H1 (cell line): ENCODE measurements around the gene RNF212. TPM values are rescaled to one million over a fixed set of nuclear protein-coding genes. Genes with fewer than 3 reads are reported as not detected.

Experiments used
- BRCA1 ChIP-seq: IDR thresholded peaks from 2 replicates; pipeline ENCODE4 v1.6.1; 2012; ENCODE audit warnings: low read depth, low read length, improper control_type of control experiment
- CHD7 ChIP-seq: fragments of 300-600 bp; sonication (generic); IDR thresholded peaks from 2 replicates; pipeline ENCODE4 v1.7.1; 2012; ENCODE audit warnings: low read length, moderate library complexity, mild to moderate bottlenecking, inconsistent platforms; ENCODE audit not compliant: insufficient replicate concordance
- EZH2 ChIP-seq: fragments of 200-600 bp; sonication (generic); IDR thresholded peaks from 2 replicates; pipeline ENCODE4 v1.7.1; 2012; ENCODE audit warnings: low read depth, mild to moderate bottlenecking, moderate library complexity, low read length, inconsistent platforms; ENCODE audit not compliant: severe bottlenecking
- FOSL1 ChIP-seq: IDR thresholded peaks from 2 replicates; pipeline ENCODE4 v1.6.1; 2011; ENCODE audit warnings: mild to moderate bottlenecking, low read depth, low read length, moderate library complexity; ENCODE audit not compliant: insufficient read depth
- KDM1A ChIP-seq: fragments of 200-600, 300-600 bp; sonication (generic); IDR thresholded peaks from 2 replicates; pipeline ENCODE4 v1.7.1; 2016; ENCODE audit warnings: mild to moderate bottlenecking, low read length, borderline replicate concordance
- MAX ChIP-seq: IDR thresholded peaks from 2 replicates; pipeline ENCODE4 v1.6.1; 2012; ENCODE audit warnings: inconsistent platforms
- NRF1 ChIP-seq: IDR thresholded peaks from 2 replicates; pipeline ENCODE4 v1.6.1; 2011; ENCODE audit warnings: mild to moderate bottlenecking, low read depth, low read length, improper control_type of control experiment
- POU5F1 ChIP-seq: IDR thresholded peaks from 2 replicates; pipeline ENCODE4 v1.6.1; 2011; ENCODE audit warnings: low read depth, mild to moderate bottlenecking, low read length, moderate library complexity
- RXRA ChIP-seq: IDR thresholded peaks from 2 replicates; pipeline ENCODE4 v1.6.1; 2011; ENCODE audit warnings: low read depth, mild to moderate bottlenecking, low read length, moderate library complexity; ENCODE audit not compliant: insufficient read depth
- SIRT6 ChIP-seq: IDR thresholded peaks from one replicate; pipeline ENCODE4 v1.7.1; 2012; ENCODE audit warnings: low read length, inconsistent platforms
- TAF7 ChIP-seq: optimal IDR thresholded peaks from 2 replicates; pipeline ENCODE3; 2011; ENCODE audit warnings: low read depth, mild to moderate bottlenecking, inconsistent platforms, low read length, moderate library complexity, borderline replicate concordance
- TBP ChIP-seq: IDR thresholded peaks from 2 replicates; pipeline ENCODE4 v1.6.1; 2011; ENCODE audit warnings: low read depth, low read length, improper control_type of control experiment
- polyA plus RNA-seq, 7 experiments: library from polyadenylated mRNA; depleted of rRNA in 3 of 7; stranded (reverse) in 5 of 7; unstranded in 2 of 7; fragments of >200 nt in 5 of 7; fragments of 200-250 nt in 2 of 7; gene quantifications; 1 replicate in 5 of 7; 2 replicates in 1 of 7; 4 replicates in 1 of 7; pipeline versions ENCODE4 v1.2.1 to v1.2.3, GENCODE V29; 2011 to 2013; ENCODE audit warnings: missing spikeins in 2 of 7, mixed read lengths in 2 of 7
- total RNA-seq: library from RNA; stranded (reverse); fragmentation: NEBNext Ultra II Directional; extraction: Animal tissue kit (Norgen Biotek cat#: 25700); gene quantifications from 2 replicates; pipeline ENCODE4 v1.2.1, GENCODE V29; 2021

Gene RNF212
- total and polyA plus RNA-seq, 2 of the 8 experiments (the other 6 are each of a cell fraction or from before 2014, with no cell fraction given): 3.4 to 5.4 TPM

- TF ChIP-seq CHD7 (no peak), BRCA1 (no peak), EZH2 (no peak), RXRA (no peak), POU5F1 (no peak), TBP (no peak), MAX (no peak), NRF1 (no peak), SIRT6 (no peak), FOSL1 (no peak), TAF7 (no peak), KDM1A (no peak)
Measured at GRCh38 chr4:1092983-1093361, 20.4 kb downstream of the RNF212 start (continued).
